Mammary epithelial cell (primary cell): ENCODE measurements around the gene TST.

Experiments
- EZH2 ChIP-seq: IDR thresholded peaks from 2 replicates; pipeline ENCODE4 v1.6.1; 2012; ENCODE audit warnings: low read length, inconsistent platforms, borderline replicate concordance
- TF ChIP-seq, protein P1 (sequence below), 2 donors: IDR thresholded peaks in 1 of 2; conservative IDR thresholded peaks in 1 of 2; 2 replicates each; pipeline ENCODE4 v1.5.1; 2011 to 2012; ENCODE audit warnings: inconsistent platforms in 2 of 2, low read length in 2 of 2, mild to moderate bottlenecking in 2 of 2, control low read depth in 1 of 2, low read depth in 1 of 2; ENCODE audit not compliant: insufficient read depth in 1 of 2; ENCODE audit errors: extremely low read depth in 1 of 2

DNA sequence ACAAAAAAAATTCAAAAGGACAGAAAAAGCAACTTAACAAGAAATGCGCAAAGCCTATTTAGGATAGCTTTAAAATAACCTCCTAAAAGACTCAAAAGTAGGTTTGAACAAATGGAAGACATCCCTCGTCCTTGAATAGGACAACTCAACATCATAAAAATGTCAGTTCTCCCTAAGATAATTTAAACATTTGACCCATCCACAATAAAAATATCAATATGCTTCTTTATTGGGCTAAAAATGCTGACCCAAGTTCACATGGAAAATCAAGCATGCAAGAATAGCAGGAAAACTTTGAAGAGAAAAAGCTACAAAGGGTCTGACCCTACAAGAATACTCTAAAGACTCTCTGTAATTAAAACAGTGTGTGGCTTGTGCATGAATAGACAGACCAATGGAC is 20.2 kb upstream of the TST start:
- TF ChIP-seq, protein P1, sequence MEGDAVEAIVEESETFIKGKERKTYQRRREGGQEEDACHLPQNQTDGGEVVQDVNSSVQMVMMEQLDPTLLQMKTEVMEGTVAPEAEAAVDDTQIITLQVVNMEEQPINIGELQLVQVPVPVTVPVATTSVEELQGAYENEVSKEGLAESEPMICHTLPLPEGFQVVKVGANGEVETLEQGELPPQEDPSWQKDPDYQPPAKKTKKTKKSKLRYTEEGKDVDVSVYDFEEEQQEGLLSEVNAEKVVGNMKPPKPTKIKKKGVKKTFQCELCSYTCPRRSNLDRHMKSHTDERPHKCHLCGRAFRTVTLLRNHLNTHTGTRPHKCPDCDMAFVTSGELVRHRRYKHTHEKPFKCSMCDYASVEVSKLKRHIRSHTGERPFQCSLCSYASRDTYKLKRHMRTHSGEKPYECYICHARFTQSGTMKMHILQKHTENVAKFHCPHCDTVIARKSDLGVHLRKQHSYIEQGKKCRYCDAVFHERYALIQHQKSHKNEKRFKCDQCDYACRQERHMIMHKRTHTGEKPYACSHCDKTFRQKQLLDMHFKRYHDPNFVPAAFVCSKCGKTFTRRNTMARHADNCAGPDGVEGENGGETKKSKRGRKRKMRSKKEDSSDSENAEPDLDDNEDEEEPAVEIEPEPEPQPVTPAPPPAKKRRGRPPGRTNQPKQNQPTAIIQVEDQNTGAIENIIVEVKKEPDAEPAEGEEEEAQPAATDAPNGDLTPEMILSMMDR (conservative IDR thresholded peaks at IDR 0.05 in 1 of 2, IDR thresholded peaks at IDR 0.05 in 1 of 2; ENCODE audit: extremely low read depth in 1 of 2, insufficient read depth in 1 of 2, low read depth in 1 of 2, low read length in 2 of 2) = no peak
- no peak for TF ChIP-seq EZH2
